T47D (cell line): Measurements from ENCODE around the gene UBE2V1.
A peak's percentile ranks its signal among the peaks of the same experiment; 100 is the strongest.
"Not testable (repeated sequence)": the region's sequence is repeated elsewhere in the genome, so short reads cannot be mapped to it uniquely, and the experiment has no call there.

Source experiments
- DNase-seq, 2 experiments: peaks; one replicate each; pipeline versions ENCODE4 v3.0.0 to v3.0.0-alpha.2; 2011 to 2012; ENCODE audit warnings: low read depth in 1 of 2, low spot score in 1 of 2
- JUND ChIP-seq: IDR thresholded peaks from 2 replicates; pipeline ENCODE4 v1.6.1; 2012; ENCODE audit warnings: low read depth
- in situ Hi-C: cut with HindIII; loops from 2 replicates; pipeline ENCODE4 v1.10.0; 2016; ENCODE audit warnings: low sequenced_read_pairs, low pct_unique_long_range_greater_than_20kb

UBE2V1 gene

GRCh38 chr20:50094522-50094921 lies 18.4 kb downstream of the UBE2V1 start:
- no peak for DNase-seq
- in situ Hi-C loops = no loop called here
- TF ChIP-seq JUND = no peak

DNA sequence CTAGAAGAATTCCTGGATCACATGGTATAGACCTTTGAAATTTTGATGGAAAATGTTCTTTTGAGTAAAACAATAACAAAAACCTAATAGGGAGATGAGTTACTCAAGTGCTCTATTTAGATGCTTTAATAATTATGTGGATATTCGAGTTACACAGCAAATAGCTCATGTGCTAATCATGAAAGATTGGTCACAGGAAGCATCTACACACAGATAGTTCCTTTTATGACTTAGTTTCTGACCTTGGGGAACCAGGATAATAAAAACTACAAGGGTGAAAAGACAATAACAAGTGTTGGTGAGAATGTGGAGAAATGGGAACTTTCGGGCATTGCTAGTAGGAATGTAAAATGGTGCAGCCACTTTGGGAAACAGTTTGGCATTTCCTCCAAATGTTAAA lies 19.7 kb downstream of the UBE2V1 start:
- TF ChIP-seq JUND = no peak
- DNase-seq = no peak
- in situ Hi-C loops = no loop called here

DNA sequence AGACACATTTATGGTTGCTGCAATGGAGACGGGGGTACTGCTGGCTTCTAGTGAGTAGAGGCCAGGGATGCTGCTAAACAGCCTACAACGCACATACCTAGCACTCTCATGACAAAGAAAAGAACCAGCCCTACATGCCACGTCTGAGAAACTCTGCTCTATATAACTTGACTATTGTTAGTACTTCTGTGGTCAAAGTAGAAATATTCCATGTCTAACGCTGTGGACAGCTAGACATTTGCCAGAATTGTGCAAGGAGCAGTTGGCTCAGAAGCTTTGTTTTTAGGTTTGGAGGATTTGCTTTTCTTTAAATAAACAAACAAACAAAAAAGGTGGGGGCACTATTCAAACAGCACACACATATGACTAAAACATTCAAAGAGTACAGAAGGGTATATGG lies 20.5 kb downstream of the UBE2V1 start:
- DNase-seq = no peak
- in situ Hi-C loops = no loop called here
- TF ChIP-seq JUND = no peak

DNA sequence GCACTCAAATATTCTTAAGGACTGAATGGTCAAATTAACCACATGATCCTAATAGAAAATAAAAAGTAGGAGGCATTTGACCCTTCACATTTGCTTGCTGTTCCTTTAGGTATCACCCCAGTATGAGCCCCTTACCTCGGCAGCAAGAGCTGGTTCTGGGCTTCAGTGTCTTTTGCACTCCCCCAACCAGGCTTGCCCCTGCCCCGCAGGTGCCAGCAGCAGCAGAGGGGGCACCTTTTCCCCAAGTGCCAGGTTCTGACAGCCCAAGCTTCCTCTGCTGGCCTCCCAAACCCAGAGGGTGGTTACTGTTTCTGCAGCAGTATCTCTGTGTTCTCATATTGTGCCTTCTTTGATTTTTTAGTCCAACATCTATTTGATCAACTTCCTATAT lies 23.2 kb downstream of the UBE2V1 start:
- no peak for TF ChIP-seq JUND
- in situ Hi-C loops = no loop called here
- DNase-seq = no peak

- in situ Hi-C loops = no loop called here
- no peak for DNase-seq
- TF ChIP-seq JUND = no peak
Observed at GRCh38 chr20:50089140-50089786, 23.7 kb downstream of the UBE2V1 start.

GRCh38 chr20:50088022-50088421 lies 24.9 kb downstream of the UBE2V1 start:
- TF ChIP-seq JUND = no peak
- in situ Hi-C loops = no loop called here
- DNase-seq = no peak

DNA sequence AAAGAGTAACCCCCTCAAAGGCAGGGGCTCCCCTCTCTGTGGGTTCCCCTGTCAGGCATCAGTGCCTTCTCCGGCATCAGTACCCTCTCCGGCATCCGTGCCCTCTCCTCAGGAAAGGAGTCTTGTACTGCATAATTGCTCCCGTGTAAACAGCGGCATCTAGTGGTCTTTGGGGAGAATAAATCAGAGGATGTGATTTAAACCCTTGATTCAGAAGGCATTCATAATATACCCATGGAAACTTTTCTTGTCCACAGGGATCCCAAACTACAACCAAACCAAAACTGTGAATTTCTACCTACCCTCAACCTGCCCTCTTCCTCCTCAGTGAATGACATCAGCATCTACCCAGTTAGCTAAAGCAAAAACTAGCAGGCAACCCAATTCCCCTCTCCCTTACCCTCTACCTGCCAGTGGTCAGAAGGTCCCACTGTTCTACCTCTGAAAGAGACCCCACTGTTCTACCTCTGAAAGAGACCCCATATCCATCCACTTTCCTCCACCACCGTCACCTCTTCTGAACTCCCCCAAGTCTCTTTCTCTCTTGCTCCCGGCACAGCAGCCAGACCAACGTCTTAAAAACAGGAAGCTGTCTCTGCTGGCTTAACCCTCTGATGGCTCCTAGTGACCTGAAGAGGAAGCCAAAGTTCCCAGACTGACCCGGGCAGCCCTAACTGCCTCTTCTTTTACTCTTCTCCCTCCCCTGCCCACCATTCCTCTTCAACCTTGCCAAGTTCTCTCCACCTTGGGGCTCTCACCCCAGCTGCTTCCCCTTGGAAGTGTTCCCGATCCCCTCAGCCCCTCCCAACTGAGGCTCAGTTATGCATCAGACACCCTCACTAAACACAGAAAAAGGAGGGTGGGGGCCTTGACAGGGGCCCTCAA lies 27.2 kb downstream of the UBE2V1 start:
- no peak for TF ChIP-seq JUND
- in situ Hi-C loops = no loop called here
- peak; percentile 78 to 83 for DNase-seq

GRCh38 chr20:50085146-50085480 lies 27.8 kb downstream of the UBE2V1 start:
- TF ChIP-seq JUND = no peak
- no peak for DNase-seq
- in situ Hi-C loops = no loop called here

DNA sequence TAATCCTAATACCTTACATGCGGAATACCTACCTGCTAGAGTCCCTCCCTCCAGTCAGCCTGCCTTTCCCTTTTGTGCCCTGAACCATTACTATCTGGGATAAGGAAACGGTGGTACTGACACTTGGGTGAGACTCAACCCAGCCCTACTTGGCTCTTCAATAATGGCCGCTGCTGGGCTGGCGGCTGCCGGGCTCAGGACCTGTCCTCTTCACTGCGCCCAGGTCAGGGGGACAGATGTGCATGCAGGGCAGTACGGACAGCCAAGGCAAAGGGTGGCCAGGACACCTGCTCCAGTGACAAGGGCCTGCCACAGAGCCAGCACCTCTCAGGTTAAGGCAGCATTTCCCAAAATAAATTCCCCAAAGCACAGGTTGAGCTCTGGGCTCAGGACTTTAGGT lies 29.9 kb downstream of the UBE2V1 start:
- no peak for DNase-seq
- no peak for TF ChIP-seq JUND
- in situ Hi-C loops = no loop called here

- in situ Hi-C loops, DNase-seq: not testable (repeated sequence)
Observed at GRCh38 chr20:50082056-50082455, 30.9 kb downstream of the UBE2V1 start.

GRCh38 chr20:50077818-50078601 lies 34.9 kb downstream of the UBE2V1 start:
- no peak for DNase-seq
- no peak for TF ChIP-seq JUND
- in situ Hi-C loops = no loop called here

DNA sequence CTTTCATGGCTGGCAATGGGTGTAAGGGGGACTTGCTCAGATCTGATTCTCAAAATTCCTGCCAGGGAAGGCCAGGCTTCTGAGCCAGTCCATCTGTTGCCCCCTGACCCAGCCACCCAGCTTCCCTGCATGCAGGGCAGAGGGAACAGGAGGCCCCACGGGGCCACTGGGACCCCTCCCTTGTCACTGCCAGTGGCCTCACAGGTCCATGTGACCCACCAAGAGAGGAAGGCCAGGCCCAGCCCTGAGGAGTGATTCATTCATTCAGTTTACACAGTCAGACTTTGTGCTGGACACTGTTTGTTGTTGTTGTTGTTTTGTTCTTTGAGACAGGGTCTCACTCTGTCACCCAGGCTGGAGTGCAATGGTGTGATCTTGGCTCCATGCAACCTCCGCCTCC lies 39.5 kb downstream of the UBE2V1 start:
- DNase-seq = no peak
- no peak for TF ChIP-seq JUND
- in situ Hi-C loops = no loop called here
